Measurements from ENCODE around the gene FAM168A. TPM values are rescaled to one million over a fixed set of nuclear protein-coding genes. Genes with fewer than 3 reads are reported as not detected.
A peak's percentile ranks its signal among the peaks of the same experiment; 100 is the strongest.

Gene FAM168A
- total RNA-seq, 1 donor from 2014 or later, result 31.0 TPM

GRCh38 chr11:73614591-73614990, 16.7 kb upstream of the FAM168A start:
- ATAC-seq, result no peak
- no peaks in the 10 kb centered on the region for H3K36me3 ChIP-seq
- no peak for DNase-seq
- H3K4me1 ChIP-seq, result no peaks in the 10 kb centered on the region
- H3K27me3 ChIP-seq (ENCODE audit: low read depth), result no peaks in the 10 kb centered on the region
- no peak for TF ChIP-seq CTCF (IDR thresholded peaks at IDR 0.05)
- intact Hi-C loops (cut with DNase I), result no loop called here
- no peak overlapping the region for H3K4me3 ChIP-seq
- no peak overlapping the region for H3K27ac ChIP-seq
- H3K9me3 ChIP-seq, result no peaks in the 10 kb centered on the region

- no peak for ATAC-seq
- no peaks in the 10 kb centered on the region for H3K36me3 ChIP-seq
- intact Hi-C loops (cut with DNase I), result no loop called here
- no peaks in the 10 kb centered on the region for H3K4me1 ChIP-seq
- no peak overlapping the region for H3K4me3 ChIP-seq
- no peaks in the 10 kb centered on the region for H3K27me3 ChIP-seq (ENCODE audit: low read depth)
- no peak overlapping the region for H3K27ac ChIP-seq
- DNase-seq, result no peak
- TF ChIP-seq CTCF (IDR thresholded peaks at IDR 0.05), result no peak
- no peaks in the 10 kb centered on the region for H3K9me3 ChIP-seq
Observed at GRCh38 chr11:73612601-73613140, 14.8 kb upstream of the FAM168A start.

- no peak for ATAC-seq
- no peaks in the 10 kb centered on the region for H3K36me3 ChIP-seq
- H3K4me3 ChIP-seq, result peak overlapping the region; percentile 86
- intact Hi-C loops (cut with DNase I), result no loop called here
- TF ChIP-seq CTCF (IDR thresholded peaks at IDR 0.05), result no peak
- H3K27me3 ChIP-seq (ENCODE audit: low read depth), result no peaks in the 10 kb centered on the region
- DNase-seq, result no peak
- no peaks in the 10 kb centered on the region for H3K9me3 ChIP-seq
- peaks cover 20% of the 10 kb centered on the region for H3K4me1 ChIP-seq
- H3K27ac ChIP-seq, result peak overlapping the region; percentile 82
Observed at GRCh38 chr11:73598719-73599379, 937 bp upstream of the FAM168A start.

DNA sequence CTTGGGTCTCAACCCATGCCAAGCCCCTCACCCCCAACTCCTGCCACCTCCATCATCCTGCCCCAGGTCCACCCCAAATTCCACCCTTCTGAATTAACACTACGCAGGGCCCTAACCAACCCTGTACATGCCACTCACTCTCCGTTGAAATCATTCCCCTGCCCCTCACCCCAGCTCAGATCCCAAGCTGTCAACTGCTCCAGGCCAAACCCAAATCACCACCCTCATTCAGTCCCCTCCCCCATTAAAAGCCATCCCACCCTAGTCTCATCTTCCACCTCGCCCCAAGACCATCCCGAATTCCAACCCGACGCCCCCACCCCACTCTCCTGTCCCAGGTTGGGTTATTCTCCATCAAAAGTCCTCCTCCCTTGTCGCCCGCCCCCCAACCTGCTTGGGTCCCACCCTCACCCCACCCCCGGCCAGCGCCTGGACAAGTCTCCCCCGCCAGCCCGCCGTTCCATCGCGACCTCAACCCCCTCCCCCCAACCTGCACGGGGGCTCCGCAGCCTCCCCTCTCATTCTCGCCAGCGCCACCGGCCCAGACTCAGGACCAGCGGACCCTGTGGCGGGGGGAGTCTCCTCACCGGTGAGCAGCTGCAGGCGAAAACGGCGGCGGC, 466 bp downstream of the FAM168A start:
- no peaks in the 10 kb centered on the region for H3K9me3 ChIP-seq
- no peaks in the 10 kb centered on the region for H3K36me3 ChIP-seq
- H3K27ac ChIP-seq, result peak overlapping the region; percentile 82
- DNase-seq (no peak), ATAC-seq (no peak)
- no peak for TF ChIP-seq CTCF (IDR thresholded peaks at IDR 0.05)
- intact Hi-C loops (cut with DNase I), result no loop called here
- H3K4me3 ChIP-seq, result peak overlapping the region; percentile 86
- no peaks in the 10 kb centered on the region for H3K27me3 ChIP-seq (ENCODE audit: low read depth)
- peaks cover 20% of the 10 kb centered on the region for H3K4me1 ChIP-seq

- no peaks in the 10 kb centered on the region for H3K27me3 ChIP-seq (ENCODE audit: low read depth)
- peaks cover 20% of the 10 kb centered on the region for H3K4me1 ChIP-seq
- H3K9me3 ChIP-seq, result no peaks in the 10 kb centered on the region
- no peak for TF ChIP-seq CTCF (IDR thresholded peaks at IDR 0.05)
- intact Hi-C loops (cut with DNase I), result no loop called here
- no peak overlapping the region for H3K27ac ChIP-seq
- H3K4me3 ChIP-seq, result peak overlapping the region; percentile 86
- ATAC-seq, result no peak
- H3K36me3 ChIP-seq, result no peaks in the 10 kb centered on the region
- DNase-seq, result no peak
Observed at GRCh38 chr11:73596547-73596946, 1.4 kb downstream of the FAM168A start.
